HFF-Myc (cell line): Measurements from ENCODE around the gene PLP2.
"Not testable (repeated sequence)": the region's sequence is repeated elsewhere in the genome, so short reads cannot be mapped to it uniquely, and the experiment has no call there.

ENCODE experiments used
- DNase-seq: peaks from one replicate; pipeline ENCODE4 v3.0.0-alpha.2; 2011; ENCODE audit warnings: low read depth; ENCODE audit errors: extremely low read depth
- H3K4me3 ChIP-seq: replicated peaks from 2 replicates; pipeline ENCODE4 v1.5.1; 2011; ENCODE audit warnings: low read depth, mild to moderate bottlenecking, control low read depth, low read length
- TF ChIP-seq, protein P1 (sequence below): IDR thresholded peaks from 2 replicates; pipeline ENCODE4 v1.5.1; 2012; ENCODE audit warnings: mild to moderate bottlenecking, low read depth, low read length, control low read depth; ENCODE audit errors: missing control alignments

PLP2 gene

GRCh38 chrX:49164589-49165360 lies 6.9 kb upstream of the PLP2 start:
- TF ChIP-seq, protein P1, sequence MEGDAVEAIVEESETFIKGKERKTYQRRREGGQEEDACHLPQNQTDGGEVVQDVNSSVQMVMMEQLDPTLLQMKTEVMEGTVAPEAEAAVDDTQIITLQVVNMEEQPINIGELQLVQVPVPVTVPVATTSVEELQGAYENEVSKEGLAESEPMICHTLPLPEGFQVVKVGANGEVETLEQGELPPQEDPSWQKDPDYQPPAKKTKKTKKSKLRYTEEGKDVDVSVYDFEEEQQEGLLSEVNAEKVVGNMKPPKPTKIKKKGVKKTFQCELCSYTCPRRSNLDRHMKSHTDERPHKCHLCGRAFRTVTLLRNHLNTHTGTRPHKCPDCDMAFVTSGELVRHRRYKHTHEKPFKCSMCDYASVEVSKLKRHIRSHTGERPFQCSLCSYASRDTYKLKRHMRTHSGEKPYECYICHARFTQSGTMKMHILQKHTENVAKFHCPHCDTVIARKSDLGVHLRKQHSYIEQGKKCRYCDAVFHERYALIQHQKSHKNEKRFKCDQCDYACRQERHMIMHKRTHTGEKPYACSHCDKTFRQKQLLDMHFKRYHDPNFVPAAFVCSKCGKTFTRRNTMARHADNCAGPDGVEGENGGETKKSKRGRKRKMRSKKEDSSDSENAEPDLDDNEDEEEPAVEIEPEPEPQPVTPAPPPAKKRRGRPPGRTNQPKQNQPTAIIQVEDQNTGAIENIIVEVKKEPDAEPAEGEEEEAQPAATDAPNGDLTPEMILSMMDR, result no peak
- H3K4me3 ChIP-seq, result no peak overlapping the region
- DNase-seq, result no peak

GRCh38 chrX:49165901-49166881 lies 5.5 kb upstream of the PLP2 start:
- TF ChIP-seq, protein P1, result peak; percentile 12
- DNase-seq, result no peak
- H3K4me3 ChIP-seq, result peak overlapping the region; percentile 8

DNA sequence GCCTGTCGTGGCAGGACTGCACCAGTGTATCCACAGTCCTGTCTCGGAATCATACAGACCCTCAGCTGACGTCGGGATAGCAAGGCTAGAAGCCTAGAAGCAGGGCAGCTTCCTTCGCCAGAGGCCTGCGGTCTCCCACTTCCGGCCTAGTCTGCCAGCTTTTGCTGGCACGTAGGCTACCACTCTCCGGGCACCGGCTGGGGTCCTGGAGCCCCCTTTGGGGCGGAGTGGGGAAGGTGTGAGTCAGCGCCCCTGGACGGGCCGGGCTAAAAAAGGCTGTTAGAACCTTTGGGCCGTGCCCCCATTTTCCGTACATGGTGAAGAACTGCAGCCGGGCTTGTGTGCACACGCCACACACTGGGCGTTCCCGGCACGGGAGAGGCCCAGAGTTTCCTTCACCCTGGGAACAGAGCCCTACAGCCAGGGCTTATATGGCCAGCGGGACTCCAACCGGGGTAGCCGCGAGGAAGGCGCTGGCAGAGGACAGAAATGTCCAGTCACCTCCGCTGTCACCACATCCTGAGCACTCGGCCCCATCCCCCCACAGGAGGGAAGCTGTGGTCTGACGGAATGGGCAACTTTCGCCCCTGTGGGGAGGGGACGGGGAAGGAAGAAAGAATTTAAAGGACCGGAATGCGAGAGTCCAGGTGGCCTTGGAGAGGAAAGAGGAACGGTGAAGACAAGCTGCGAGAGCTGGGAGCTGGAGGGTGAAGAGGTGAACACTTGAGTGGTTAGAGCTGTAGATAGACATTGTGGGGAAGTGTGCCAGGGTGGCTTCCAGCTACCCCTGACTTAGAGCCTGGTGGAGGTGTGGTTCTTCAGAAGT lies 4.6 kb upstream of the PLP2 start:
- peak overlapping the region; percentile 8 for H3K4me3 ChIP-seq
- DNase-seq, result no peak

GRCh38 chrX:49167740-49168108 lies 4.0 kb upstream of the PLP2 start:
- TF ChIP-seq, protein P1, result no peak
- H3K4me3 ChIP-seq, result 0 out of 2 replicates have a peak overlapping the region, but pooled peaks have one; percentile 8
- DNase-seq, result no peak

More for the DNA sequence above, 4.6 kb upstream of the PLP2 start:
- TF ChIP-seq, protein P1, result no peak

- H3K4me3 ChIP-seq, result peak overlapping the region; percentile 65
- TF ChIP-seq, protein P1, result no peak
- no peak for DNase-seq
Observed at GRCh38 chrX:49172280-49172780, 632 bp downstream of the PLP2 start.

GRCh38 chrX:49173544-49173943 lies 1.8 kb downstream of the PLP2 start:
- DNase-seq, result not testable (repeated sequence)
- peak overlapping the region; percentile 65 for H3K4me3 ChIP-seq
